ENCODE data around the gene KNDC1.

GRCh38 chr10:133131734-133132472, 28.1 kb upstream of the KNDC1 start:
- TF ChIP-seq CTCF (IDR thresholded peaks at IDR 0.05) (no peak), POLR2A (IDR thresholded peaks at IDR 0.05) (no peak)

Measured in adrenal gland (tissue), 5 donors.